Measurements from ENCODE around the gene FAM222B. TPM values are rescaled to one million over a fixed set of nuclear protein-coding genes. Genes with fewer than 3 reads are reported as not detected.

FAM222B gene
- total and polyA plus RNA-seq, 9 of the 15 experiments (the other 6 are each of a cell fraction or from before 2014, with no cell fraction given): 4.0 to 34.6 (median 7.5) TPM

DNA sequence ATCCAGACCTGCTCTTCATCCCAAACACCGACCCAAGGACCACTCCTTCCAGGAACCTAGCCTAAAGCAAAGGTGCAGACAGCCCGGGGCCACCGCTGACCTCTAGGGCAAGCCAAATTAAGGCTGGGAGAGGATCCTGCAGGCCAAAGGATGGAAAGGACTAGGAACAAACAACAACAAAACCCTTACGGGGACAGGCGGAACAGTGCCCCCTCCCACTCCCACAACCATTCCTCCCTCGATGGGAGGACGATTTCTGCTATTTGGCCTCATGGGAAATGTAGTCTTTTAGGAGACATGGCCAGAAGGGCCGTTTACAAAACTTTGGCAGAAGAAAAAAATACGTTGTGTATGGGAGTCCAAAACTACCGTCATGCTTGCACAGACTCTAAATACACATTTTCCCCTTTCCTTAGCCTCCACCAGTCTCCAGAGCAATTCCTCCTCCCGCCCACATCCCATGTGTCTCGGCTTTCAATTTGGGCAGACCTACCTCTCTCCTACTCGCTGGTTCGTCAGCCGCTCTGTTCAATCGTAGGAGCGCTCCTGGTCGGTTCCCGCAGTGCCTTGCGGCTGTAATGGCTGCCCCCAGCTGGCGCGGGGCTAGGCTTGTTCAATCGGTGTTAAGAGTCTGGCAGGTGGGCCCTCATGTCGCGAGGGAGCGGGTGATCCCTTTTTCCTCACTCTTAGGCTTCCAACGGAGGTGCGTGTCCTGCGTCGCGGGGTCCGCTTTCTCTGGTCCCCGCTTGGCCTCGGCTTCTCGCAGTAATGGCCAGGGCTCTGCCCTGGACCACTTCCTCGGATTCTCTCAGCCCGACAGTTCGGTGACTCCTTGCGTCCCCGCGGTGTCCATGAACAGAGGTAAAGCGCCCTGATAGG, 12.1 kb upstream of the FAM222B start, which contains the start of gene ERAL1 (continued):
- TF ChIP-seq, protein P1, sequence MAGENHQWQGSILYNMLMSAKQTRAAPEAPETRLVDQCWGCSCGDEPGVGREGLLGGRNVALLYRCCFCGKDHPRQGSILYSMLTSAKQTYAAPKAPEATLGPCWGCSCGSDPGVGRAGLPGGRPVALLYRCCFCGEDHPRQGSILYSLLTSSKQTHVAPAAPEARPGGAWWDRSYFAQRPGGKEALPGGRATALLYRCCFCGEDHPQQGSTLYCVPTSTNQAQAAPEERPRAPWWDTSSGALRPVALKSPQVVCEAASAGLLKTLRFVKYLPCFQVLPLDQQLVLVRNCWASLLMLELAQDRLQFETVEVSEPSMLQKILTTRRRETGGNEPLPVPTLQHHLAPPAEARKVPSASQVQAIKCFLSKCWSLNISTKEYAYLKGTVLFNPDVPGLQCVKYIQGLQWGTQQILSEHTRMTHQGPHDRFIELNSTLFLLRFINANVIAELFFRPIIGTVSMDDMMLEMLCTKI (IDR thresholded peaks at IDR 0.05; ENCODE audit: partially characterized antibody): no peak
- TF ChIP-seq KDM5B (IDR thresholded peaks at IDR 0.05; ENCODE audit: insufficient replicate concordance, low read depth, low read length): peak; percentile 84
- TF ChIP-seq, protein P2, sequence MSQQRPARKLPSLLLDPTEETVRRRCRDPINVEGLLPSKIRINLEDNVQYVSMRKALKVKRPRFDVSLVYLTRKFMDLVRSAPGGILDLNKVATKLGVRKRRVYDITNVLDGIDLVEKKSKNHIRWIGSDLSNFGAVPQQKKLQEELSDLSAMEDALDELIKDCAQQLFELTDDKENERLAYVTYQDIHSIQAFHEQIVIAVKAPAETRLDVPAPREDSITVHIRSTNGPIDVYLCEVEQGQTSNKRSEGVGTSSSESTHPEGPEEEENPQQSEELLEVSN (IDR thresholded peaks at IDR 0.05; ENCODE audit: borderline replicate concordance in 1 of 2, extremely low read depth in 1 of 2, insufficient read depth in 1 of 2, insufficient read length in 1 of 2, low read depth in 1 of 2, low read length in 1 of 2, poor library complexity in 1 of 2, severe bottlenecking in 1 of 2): peak; percentile 56 to 80
- no peak for TF ChIP-seq BCL6 (CRISPR knock-in tag; IDR thresholded peaks at IDR 0.05)
- TF ChIP-seq, protein P3, sequence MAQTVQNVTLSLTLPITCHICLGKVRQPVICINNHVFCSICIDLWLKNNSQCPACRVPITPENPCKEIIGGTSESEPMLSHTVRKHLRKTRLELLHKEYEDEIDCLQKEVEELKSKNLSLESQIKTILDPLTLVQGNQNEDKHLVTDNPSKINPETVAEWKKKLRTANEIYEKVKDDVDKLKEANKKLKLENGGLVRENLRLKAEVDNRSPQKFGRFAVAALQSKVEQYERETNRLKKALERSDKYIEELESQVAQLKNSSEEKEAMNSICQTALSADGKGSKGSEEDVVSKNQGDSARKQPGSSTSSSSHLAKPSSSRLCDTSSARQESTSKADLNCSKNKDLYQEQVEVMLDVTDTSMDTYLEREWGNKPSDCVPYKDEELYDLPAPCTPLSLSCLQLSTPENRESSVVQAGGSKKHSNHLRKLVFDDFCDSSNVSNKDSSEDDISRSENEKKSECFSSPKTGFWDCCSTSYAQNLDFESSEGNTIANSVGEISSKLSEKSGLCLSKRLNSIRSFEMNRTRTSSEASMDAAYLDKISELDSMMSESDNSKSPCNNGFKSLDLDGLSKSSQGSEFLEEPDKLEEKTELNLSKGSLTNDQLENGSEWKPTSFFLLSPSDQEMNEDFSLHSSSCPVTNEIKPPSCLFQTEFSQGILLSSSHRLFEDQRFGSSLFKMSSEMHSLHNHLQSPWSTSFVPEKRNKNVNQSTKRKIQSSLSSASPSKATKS (CRISPR knock-in tag; IDR thresholded peaks at IDR 0.05): no peak
- TF ChIP-seq CBX1 (IDR thresholded peaks at IDR 0.05; ENCODE audit: low read depth): peak; percentile 68; the same call in 1 of the 2 replicates
- TF ChIP-seq, protein P4, sequence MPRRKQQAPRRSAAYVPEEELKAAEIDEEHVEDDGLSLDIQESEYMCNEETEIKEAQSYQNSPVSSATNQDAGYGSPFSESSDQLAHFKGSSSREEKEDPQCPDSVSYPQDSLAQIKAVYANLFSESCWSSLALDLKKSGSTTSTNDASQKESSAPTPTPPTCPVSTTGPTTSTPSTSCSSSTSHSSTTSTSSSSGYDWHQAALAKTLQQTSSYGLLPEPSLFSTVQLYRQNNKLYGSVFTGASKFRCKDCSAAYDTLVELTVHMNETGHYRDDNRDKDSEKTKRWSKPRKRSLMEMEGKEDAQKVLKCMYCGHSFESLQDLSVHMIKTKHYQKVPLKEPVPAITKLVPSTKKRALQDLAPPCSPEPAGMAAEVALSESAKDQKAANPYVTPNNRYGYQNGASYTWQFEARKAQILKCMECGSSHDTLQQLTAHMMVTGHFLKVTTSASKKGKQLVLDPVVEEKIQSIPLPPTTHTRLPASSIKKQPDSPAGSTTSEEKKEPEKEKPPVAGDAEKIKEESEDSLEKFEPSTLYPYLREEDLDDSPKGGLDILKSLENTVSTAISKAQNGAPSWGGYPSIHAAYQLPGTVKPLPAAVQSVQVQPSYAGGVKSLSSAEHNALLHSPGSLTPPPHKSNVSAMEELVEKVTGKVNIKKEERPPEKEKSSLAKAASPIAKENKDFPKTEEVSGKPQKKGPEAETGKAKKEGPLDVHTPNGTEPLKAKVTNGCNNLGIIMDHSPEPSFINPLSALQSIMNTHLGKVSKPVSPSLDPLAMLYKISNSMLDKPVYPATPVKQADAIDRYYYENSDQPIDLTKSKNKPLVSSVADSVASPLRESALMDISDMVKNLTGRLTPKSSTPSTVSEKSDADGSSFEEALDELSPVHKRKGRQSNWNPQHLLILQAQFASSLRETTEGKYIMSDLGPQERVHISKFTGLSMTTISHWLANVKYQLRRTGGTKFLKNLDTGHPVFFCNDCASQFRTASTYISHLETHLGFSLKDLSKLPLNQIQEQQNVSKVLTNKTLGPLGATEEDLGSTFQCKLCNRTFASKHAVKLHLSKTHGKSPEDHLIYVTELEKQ (CRISPR knock-in tag; IDR thresholded peaks at IDR 0.05): no peak
- 0 out of 2 replicates have a peak, but pooled peaks have one; percentile 37 for TF ChIP-seq ZNF431 (CRISPR knock-in tag; IDR thresholded peaks at IDR 0.05)
- no peak for TF ChIP-seq RBM15 (IDR thresholded peaks at IDR 0.05; ENCODE audit: insufficient read depth, low read length)
- peak; percentile 73; the same call in 1 of the 2 replicates for TF ChIP-seq GABPB1 (CRISPR knock-in tag; IDR thresholded peaks at IDR 0.05)
- 0 out of 2 replicates have a peak, but pooled peaks have one; percentile 59 for TF ChIP-seq GTF2E2 (tag; IDR thresholded peaks at IDR 0.05)
- TF ChIP-seq ZSCAN32 (CRISPR knock-in tag; IDR thresholded peaks at IDR 0.05): no peak
- TF ChIP-seq, protein P5, sequence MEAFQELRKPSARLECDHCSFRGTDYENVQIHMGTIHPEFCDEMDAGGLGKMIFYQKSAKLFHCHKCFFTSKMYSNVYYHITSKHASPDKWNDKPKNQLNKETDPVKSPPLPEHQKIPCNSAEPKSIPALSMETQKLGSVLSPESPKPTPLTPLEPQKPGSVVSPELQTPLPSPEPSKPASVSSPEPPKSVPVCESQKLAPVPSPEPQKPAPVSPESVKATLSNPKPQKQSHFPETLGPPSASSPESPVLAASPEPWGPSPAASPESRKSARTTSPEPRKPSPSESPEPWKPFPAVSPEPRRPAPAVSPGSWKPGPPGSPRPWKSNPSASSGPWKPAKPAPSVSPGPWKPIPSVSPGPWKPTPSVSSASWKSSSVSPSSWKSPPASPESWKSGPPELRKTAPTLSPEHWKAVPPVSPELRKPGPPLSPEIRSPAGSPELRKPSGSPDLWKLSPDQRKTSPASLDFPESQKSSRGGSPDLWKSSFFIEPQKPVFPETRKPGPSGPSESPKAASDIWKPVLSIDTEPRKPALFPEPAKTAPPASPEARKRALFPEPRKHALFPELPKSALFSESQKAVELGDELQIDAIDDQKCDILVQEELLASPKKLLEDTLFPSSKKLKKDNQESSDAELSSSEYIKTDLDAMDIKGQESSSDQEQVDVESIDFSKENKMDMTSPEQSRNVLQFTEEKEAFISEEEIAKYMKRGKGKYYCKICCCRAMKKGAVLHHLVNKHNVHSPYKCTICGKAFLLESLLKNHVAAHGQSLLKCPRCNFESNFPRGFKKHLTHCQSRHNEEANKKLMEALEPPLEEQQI (IDR thresholded peaks at IDR 0.05): peak; percentile 58; the same call in 1 of the 2 replicates
- peak; percentile 95 for TF ChIP-seq POLR2G (IDR thresholded peaks at IDR 0.05; ENCODE audit: low read depth, low read length)

Data from K562 (cell line).